HepG2 (cell line): ENCODE measurements around the gene CCDC50.

Experiments
- ATF1 ChIP-seq: IDR thresholded peaks from 2 replicates; pipeline ENCODE4 v1.6.1; 2016; ENCODE audit warnings: mild to moderate bottlenecking, control low read depth
- IRF1 ChIP-seq: sonication (generic); formaldehyde crosslinking; IDR thresholded peaks from 2 replicates; pipeline ENCODE4 v1.4.0; 2020; ENCODE audit warnings: low read depth, mild to moderate bottlenecking, missing genetic modification reagents
- NBN ChIP-seq: fragments of 450-650 bp; conservative IDR thresholded peaks from 2 replicates; pipeline ENCODE4 v1.6.1; 2017
- POLR2A ChIP-seq, 2 experiments: IDR thresholded peaks; 2 replicates each; pipeline ENCODE4 v1.6.1; 2011; ENCODE audit warnings: low read depth in 2 of 2, low read length in 2 of 2, mild to moderate bottlenecking in 1 of 2, moderate library complexity in 1 of 2; ENCODE audit not compliant: insufficient read depth in 1 of 2
- POLR2AphosphoS5 ChIP-seq: IDR thresholded peaks from 2 replicates; pipeline ENCODE4 v1.6.1; 2012; ENCODE audit warnings: low read depth, low read length
- RAD21 ChIP-seq: fragments of 450-650 bp; formaldehyde crosslinking; IDR thresholded peaks from 2 replicates; pipeline ENCODE4 v1.5.0; 2020; ENCODE audit warnings: mild to moderate bottlenecking
- RORA ChIP-seq: sonication (generic); formaldehyde crosslinking; IDR thresholded peaks from 2 replicates; pipeline ENCODE4 v1.5.0; 2020; ENCODE audit warnings: mild to moderate bottlenecking, missing genetic modification reagents, moderate library complexity
- SP2 ChIP-seq: sonication (generic); formaldehyde crosslinking; IDR thresholded peaks from 2 replicates; pipeline ENCODE4 v1.5.1; 2020; ENCODE audit warnings: mild to moderate bottlenecking, missing genetic modification reagents
- THAP11 ChIP-seq: IDR thresholded peaks from 2 replicates; pipeline ENCODE4 v1.6.1; 2016; ENCODE audit warnings: missing biosample characterization, missing genetic modification reagents
- ZBTB40 ChIP-seq, 2 experiments: fragments of 450-650 bp in 1 of 2; sonication (generic) in 1 of 2; formaldehyde crosslinking in 1 of 2; IDR thresholded peaks; 2 replicates each; pipeline versions ENCODE4 v1.6.1 to v1.8.0; 2016 to 2022; ENCODE audit warnings: antibody characterized with exemption in 1 of 2, mild to moderate bottlenecking in 1 of 2, missing genetic modification reagents in 1 of 2
- ZNF660 ChIP-seq: sonication (generic); formaldehyde crosslinking; IDR thresholded peaks from 2 replicates; pipeline ENCODE4 v1.5.1; 2020; ENCODE audit warnings: mild to moderate bottlenecking, low read depth, missing genetic modification reagents, borderline replicate concordance

- TF ChIP-seq IRF1 = no peak
- TF ChIP-seq POLR2A (IDR thresholded peaks at IDR 0.05; ENCODE audit: insufficient read depth in 1 of 2, low read depth in 2 of 2, low read length in 2 of 2) = no peak
- TF ChIP-seq NBN = no peak
- no peak for TF ChIP-seq ZNF660 (CRISPR knock-in tag)
- TF ChIP-seq ZBTB40 (IDR thresholded peaks at IDR 0.05) = no peak
- TF ChIP-seq ZBTB40 (CRISPR knock-in tag; IDR thresholded peaks at IDR 0.05) = no peak
- TF ChIP-seq POLR2AphosphoS5 = no peak
- TF ChIP-seq ATF1 (CRISPR knock-in tag) = no peak
- TF ChIP-seq RORA (CRISPR knock-in tag) = no peak
- TF ChIP-seq THAP11 = no peak
- TF ChIP-seq SP2 (CRISPR knock-in tag) = no peak
- no peak for TF ChIP-seq RAD21 (CRISPR knock-in tag)
Measured at GRCh38 chr3:191357909-191358308, 28.7 kb downstream of the CCDC50 start.
